Dedifferentiated amniotic fluid mesenchymal stem cell (primary cell): ENCODE data around the gene SLC25A38.
"Not testable (repeated sequence)": the region's sequence is repeated elsewhere in the genome, so short reads cannot be mapped to it uniquely, and the experiment has no call there.

Experiments
- DNase-seq: peaks from one replicate; pipeline ENCODE4 v3.0.0-alpha.2; 2016; ENCODE audit errors: extremely low spot score

Gene SLC25A38

GRCh38 chr3:39407259-39407629 is 24.1 kb downstream of the SLC25A38 start:
- no peak for DNase-seq

GRCh38 chr3:39407773-39408492 is 24.8 kb downstream of the SLC25A38 start:
- DNase-seq: no peak

GRCh38 chr3:39408493-39409372 is 25.6 kb downstream of the SLC25A38 start:
- DNase-seq: no peak

- DNase-seq: no peak
Measured at GRCh38 chr3:39409514-39410136, 26.5 kb downstream of the SLC25A38 start.

GRCh38 chr3:39410893-39411292 is 27.7 kb downstream of the SLC25A38 start:
- DNase-seq: no peak

GRCh38 chr3:39412668-39413260 is 29.6 kb downstream of the SLC25A38 start:
- no peak for DNase-seq

- DNase-seq: no peak
Measured at GRCh38 chr3:39413691-39414420, 30.7 kb downstream of the SLC25A38 start.

- DNase-seq: no peak
Measured at GRCh38 chr3:39414421-39414907, 31.3 kb downstream of the SLC25A38 start.

GRCh38 chr3:39415302-39415701 is 32.1 kb downstream of the SLC25A38 start:
- DNase-seq: not testable (repeated sequence)

GRCh38 chr3:39415983-39416382 is 32.8 kb downstream of the SLC25A38 start:
- no peak for DNase-seq

GRCh38 chr3:39416998-39417397 is 33.8 kb downstream of the SLC25A38 start:
- not testable (repeated sequence) for DNase-seq

- not testable (repeated sequence) for DNase-seq
Measured at GRCh38 chr3:39418556-39419225, 35.5 kb downstream of the SLC25A38 start.

GRCh38 chr3:39419742-39420315 is 36.7 kb downstream of the SLC25A38 start:
- no peak for DNase-seq

GRCh38 chr3:39420543-39420942 is 37.4 kb downstream of the SLC25A38 start:
- no peak for DNase-seq

GRCh38 chr3:39423436-39423970 is 40.3 kb downstream of the SLC25A38 start:
- no peak for DNase-seq

- DNase-seq: no peak
Measured at GRCh38 chr3:39426312-39426711, 43.1 kb downstream of the SLC25A38 start.

GRCh38 chr3:39427506-39427905 is 44.3 kb downstream of the SLC25A38 start:
- DNase-seq: no peak

- no peak for DNase-seq
Measured at GRCh38 chr3:39428745-39429201, 45.6 kb downstream of the SLC25A38 start.

GRCh38 chr3:39429466-39429865 is 46.3 kb downstream of the SLC25A38 start:
- no peak for DNase-seq

GRCh38 chr3:39432342-39432741 is 49.2 kb downstream of the SLC25A38 start:
- DNase-seq: no peak
